ENCODE data around the gene MEGF11.

Gene MEGF11

GRCh38 chr15:65881766-65882434, 371.6 kb downstream of the MEGF11 start (continued):
- peak; percentile 51; the same call in 1 of the 2 replicates for TF ChIP-seq GLIS1 (tag by site-specific recombination; IDR thresholded peaks at IDR 0.05)
- TF ChIP-seq OSR2 (tag by site-specific recombination; IDR thresholded peaks at IDR 0.05): no peak
- TF ChIP-seq, protein P1, sequence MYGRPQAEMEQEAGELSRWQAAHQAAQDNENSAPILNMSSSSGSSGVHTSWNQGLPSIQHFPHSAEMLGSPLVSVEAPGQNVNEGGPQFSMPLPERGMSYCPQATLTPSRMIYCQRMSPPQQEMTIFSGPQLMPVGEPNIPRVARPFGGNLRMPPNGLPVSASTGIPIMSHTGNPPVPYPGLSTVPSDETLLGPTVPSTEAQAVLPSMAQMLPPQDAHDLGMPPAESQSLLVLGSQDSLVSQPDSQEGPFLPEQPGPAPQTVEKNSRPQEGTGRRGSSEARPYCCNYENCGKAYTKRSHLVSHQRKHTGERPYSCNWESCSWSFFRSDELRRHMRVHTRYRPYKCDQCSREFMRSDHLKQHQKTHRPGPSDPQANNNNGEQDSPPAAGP (tag by site-specific recombination; IDR thresholded peaks at IDR 0.05): no peak
- TF ChIP-seq ZXDB (tag by site-specific recombination; IDR thresholded peaks at IDR 0.05): no peak
- TF ChIP-seq ZNF362 (tag by site-specific recombination; IDR thresholded peaks at IDR 0.05): peak; percentile 98
- peak; percentile 98 for TF ChIP-seq PRDM1 (tag by site-specific recombination; IDR thresholded peaks at IDR 0.05)
- TF ChIP-seq ZNF785 (tag by site-specific recombination; IDR thresholded peaks at IDR 0.05): no peak
- no peak for TF ChIP-seq ZNF629 (tag by site-specific recombination; IDR thresholded peaks at IDR 0.05)

DNA sequence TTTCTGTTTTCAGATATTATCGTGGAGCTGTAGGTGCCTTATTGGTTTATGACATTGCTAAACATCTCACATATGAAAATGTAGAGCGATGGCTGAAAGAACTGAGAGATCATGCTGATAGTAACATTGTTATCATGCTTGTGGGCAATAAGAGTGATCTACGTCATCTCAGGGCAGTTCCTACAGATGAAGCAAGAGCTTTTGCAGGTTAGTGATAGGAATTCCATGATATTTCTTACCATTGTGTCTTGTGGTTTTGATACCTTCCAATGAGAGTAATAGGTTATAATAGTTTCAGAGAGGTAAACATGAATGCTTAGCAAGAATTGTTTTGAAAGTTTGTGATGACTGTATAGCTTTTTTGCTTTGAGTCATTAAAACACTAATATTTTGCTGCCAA, 375.8 kb downstream of the MEGF11 start:
- ChIA-PET POLR2A (interaction anchor here (0.7 kb wide), 1 partner anchor 8 kb away, joined by 3 read pairs; the partner anchor contains the start of gene RAB11A), CTCF (interaction anchor here (0.6 to 1.2 kb wide), 3 partner anchors 15 to 619 kb away, joined by 3 to 5 read pairs (median 3); no protein-coding TSS in a partner anchor)
- TF ChIP-seq ZNF571 (tag by site-specific recombination; IDR thresholded peaks at IDR 0.05) (no peak), REPIN1 (tag by site-specific recombination; IDR thresholded peaks at IDR 0.05; ENCODE audit: low read depth) (no peak), ZNF350 (tag by site-specific recombination; IDR thresholded peaks at IDR 0.05) (no peak), ZNF707 (tag by site-specific recombination; IDR thresholded peaks at IDR 0.05) (no peak), PRDM1 (tag by site-specific recombination; IDR thresholded peaks at IDR 0.05) (no peak), RBAK (tag by site-specific recombination; IDR thresholded peaks at IDR 0.05) (no peak), ZNF561 (tag by site-specific recombination; IDR thresholded peaks at IDR 0.05; ENCODE audit: borderline replicate concordance) (no peak), ZNF394 (tag by site-specific recombination; IDR thresholded peaks at IDR 0.05; ENCODE audit: borderline replicate concordance) (no peak), ZNF837 (tag by site-specific recombination; IDR thresholded peaks at IDR 0.05) (no peak), PBX3 (CRISPR knock-in tag; IDR thresholded peaks at IDR 0.05) (no peak), ZNF146 (tag by site-specific recombination; IDR thresholded peaks at IDR 0.05) (no peak), ZNF366 (tag by site-specific recombination; conservative IDR thresholded peaks at IDR 0.05) (no peak), GLI4 (tag by site-specific recombination; IDR thresholded peaks at IDR 0.05) (no peak), ZNF558 (tag by site-specific recombination; IDR thresholded peaks at IDR 0.05) (no peak), ZNF2 (tag by site-specific recombination; IDR thresholded peaks at IDR 0.05) (no peak), ZNF768 (tag by site-specific recombination; IDR thresholded peaks at IDR 0.05) (no peak), HIC1 (tag by site-specific recombination; IDR thresholded peaks at IDR 0.05) (no peak), ZNF548 (tag by site-specific recombination; IDR thresholded peaks at IDR 0.05) (no peak), ZSCAN30 (tag by site-specific recombination; IDR thresholded peaks at IDR 0.05) (no peak), ZNF214 (tag by site-specific recombination; IDR thresholded peaks at IDR 0.05; ENCODE audit: borderline replicate concordance) (no peak)
- H3K4me1 ChIP-seq (ENCODE audit: control insufficient read depth, insufficient read depth, low read length): no peaks in the 10 kb centered on the region
- peaks cover 58 to 68% of the 10 kb centered on the region in 2 experiments for H3K36me3 ChIP-seq (ENCODE audit: control insufficient read depth in 2 of 2, insufficient read depth in 1 of 2, low read length in 2 of 2)
- H3K9me3 ChIP-seq (ENCODE audit: control insufficient read depth, insufficient read depth, low read depth, low read length): no peaks in the 10 kb centered on the region
- no peak overlapping the region for H3K27ac ChIP-seq (ENCODE audit: extremely low read depth, low read depth, low read length)
- no peak overlapping the region for H3K4me3 ChIP-seq (ENCODE audit: low read depth, low read length)
